Activated naive CD4-positive, alpha-beta T cell treated with Interleukin-2 at 50 U/mL for 16 hours (primary cell): ENCODE measurements around the gene CSF1.
A peak's percentile ranks its signal among the peaks of the same experiment; 100 is the strongest.

Source experiments
- DNase-seq: peaks from one replicate; pipeline ENCODE4 v3.0.0-alpha.2; 2020

Gene CSF1

DNA sequence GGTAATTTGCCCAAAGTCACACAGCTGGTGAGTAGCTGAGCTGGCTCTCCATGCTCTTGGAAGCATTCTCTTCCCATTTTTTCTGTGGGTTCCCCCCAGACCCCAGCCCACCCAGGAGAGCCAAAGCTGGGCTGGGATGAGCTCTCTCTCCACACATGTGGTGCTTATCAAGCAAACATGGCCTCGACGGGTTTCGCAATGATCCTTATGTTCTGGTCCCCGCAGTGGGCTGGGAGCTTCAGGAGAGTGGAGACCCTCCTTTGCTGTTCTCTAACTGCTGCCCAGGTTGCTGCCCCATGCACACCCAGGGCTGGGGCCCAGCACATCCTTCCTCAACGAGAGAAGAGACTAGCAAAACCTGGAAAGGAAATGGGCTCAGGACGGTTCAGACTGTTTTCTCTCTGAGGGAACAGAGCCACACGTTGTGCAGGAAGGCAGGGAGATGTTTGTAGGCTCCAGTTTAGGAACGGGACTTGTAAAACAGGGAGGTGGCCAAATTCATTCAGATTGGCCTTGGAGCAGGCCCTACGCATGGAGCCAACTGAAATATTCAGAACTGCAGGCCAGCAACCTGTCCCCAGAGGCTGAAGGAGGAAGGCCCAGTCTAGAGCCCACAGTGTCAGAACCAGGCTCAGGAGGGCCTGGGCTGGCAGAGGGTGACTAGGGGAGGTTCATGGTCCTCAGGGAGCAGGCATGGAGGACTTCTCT lies 27.2 kb upstream of the CSF1 start:
- no peak for DNase-seq

- DNase-seq, result no peak
These were observed 26.3 kb upstream of the CSF1 start for GRCh38 chr1:109884242-109884891.

DNA sequence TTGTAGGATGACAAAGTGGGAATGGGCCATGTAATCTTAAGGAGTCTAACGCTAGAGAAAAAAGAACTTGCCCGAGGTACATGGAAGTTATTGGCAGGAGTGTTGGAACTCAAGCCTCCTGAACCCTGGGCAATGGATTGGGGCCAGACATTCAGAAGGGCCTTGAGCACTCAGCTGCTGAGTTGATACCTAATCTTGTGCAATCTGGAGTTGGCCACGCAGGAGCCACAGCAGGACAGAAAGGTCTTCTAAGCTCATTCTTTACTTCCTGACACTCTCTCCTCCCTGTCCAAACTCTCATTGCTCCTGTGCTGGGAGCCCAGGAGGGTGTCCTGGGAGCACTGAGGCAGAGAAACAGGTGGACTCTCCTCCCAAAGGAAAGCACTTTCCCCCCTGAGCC lies 25.1 kb upstream of the CSF1 start:
- DNase-seq, result no peak

DNA sequence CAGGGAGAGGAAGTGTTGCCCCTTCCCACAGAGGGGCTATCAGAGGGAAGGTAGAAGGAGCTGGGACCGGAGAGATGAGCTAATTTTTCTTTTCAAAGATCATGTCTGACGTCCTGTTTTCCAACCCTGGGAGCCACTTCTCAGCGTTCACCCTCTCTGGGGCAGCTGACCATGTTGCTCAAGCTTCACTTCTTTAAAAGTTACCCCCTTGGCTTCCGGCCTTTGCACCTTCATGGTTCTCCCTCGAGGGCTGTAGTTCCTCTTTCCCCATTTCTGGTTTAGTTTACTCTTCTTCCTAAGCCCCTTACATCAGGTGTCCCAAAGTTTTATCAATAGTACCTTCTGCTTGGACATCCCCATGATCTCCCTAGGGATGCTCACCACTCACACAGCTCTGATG lies 23.8 kb upstream of the CSF1 start:
- DNase-seq, result no peak

GRCh38 chr1:109887271-109887670 lies 23.4 kb upstream of the CSF1 start:
- no peak for DNase-seq

GRCh38 chr1:109887884-109888283 lies 22.8 kb upstream of the CSF1 start:
- DNase-seq, result no peak

DNA sequence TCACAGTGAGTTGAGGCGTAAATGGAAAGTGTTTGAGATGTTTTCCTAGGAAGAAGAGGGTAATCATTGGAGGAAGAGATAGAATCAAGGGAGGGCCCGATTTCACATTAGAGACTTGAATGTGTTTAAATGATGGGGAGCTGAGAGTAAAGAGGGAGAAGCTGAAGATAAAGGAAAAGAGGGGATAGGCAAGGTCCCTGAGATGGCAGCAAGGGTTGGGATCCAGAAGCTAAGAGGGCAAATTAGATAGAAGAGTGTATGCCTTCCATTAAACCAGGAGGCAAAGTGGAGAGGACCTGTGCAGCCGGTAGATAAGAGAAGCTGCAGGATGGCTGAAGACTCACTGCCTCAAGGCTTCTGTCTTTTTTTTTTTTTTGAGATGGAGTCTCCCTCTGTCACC lies 21.6 kb upstream of the CSF1 start:
- DNase-seq, result no peak

GRCh38 chr1:109890115-109890953 lies 20.3 kb upstream of the CSF1 start:
- peak; percentile 78 for DNase-seq

DNA sequence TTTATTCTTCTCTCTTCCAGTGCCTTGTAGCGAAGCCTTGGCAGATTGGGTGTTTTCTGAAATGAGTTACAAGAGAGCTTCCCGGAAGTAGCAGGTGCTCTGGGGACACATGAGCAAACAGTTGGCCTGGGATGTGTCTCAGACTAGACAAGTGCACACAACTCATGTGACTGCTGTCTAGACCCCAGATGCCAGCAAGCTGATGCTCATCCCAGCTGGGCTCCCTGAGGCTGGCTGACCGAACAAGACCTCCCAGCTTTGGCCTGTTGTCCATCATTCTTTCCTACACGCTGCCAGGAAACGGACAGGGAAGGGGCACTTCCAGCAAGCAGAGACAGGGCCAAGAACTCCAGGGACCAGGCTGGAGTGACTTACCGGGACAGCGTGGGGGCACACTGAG lies 18.7 kb upstream of the CSF1 start:
- DNase-seq, result no peak

DNA sequence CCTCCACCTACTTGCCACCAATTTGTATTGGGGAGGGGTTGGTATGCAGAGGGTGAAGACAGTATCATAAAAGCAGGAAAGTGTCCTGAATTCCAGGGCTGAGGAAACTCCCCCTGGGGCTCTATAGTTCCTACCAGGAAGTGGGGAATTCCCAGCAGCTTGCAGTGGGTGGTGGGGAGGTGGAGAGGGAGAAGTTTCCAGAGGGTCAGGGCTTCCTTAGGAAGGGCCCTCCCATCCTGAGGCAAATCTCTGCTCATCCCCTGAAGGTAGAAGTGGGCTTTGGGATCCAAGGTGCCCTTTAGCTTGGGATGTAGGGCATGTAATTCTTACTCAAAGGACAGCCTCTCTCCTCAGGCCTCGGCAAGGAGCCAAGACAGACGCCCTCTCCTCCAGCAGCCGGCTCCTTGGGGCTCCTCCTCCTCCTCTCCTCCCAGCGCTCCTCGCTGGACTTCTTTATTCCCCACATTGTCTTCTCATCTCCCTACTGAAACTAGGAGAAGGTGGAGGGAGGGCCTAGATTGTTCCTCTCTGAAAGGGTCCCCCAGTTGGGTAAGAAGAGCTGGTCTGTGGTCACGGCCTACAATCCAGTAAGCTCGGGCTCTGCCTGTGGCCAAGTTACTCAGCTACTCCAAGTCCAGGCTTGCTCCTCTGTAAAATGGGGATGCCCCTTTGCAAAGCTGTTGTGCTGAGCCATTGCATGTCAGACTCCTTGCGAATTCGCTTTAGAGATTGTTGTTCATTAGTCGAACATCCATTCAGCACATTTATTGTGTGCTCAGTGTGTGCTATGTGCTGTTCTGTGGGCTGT lies 17.9 kb upstream of the CSF1 start:
- no peak for DNase-seq

DNA sequence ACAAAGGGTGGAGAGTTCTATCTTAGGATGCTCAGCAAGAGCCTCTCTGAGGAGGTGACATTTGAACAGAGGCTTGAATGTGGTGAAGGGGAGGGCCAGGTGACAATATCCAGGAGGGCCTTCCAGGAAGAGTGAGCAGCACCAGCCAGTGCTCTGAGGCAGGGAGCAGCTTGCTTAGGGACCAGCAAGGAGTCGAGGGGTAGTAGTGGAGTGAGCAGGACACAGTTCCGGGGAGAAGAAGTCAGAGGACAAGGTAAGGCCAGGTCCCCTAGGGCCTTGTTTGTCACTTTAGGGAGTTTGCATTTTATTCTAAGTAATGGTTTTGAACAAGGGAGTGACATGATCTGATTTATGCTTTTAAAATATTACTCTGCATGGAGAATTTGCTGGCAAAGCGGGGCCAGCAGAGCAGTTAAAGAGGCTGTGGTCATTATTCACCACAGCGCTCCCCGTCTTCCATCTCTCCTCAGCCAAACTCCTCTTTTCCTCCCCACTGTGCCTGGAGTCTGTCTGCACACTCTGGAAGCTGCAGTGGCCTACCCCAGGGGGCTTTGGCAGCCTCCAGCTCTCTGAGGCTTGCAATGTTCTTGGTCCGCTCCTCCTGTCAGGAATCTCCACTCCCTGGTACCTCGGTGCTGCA lies 17.0 kb upstream of the CSF1 start:
- no peak for DNase-seq

DNA sequence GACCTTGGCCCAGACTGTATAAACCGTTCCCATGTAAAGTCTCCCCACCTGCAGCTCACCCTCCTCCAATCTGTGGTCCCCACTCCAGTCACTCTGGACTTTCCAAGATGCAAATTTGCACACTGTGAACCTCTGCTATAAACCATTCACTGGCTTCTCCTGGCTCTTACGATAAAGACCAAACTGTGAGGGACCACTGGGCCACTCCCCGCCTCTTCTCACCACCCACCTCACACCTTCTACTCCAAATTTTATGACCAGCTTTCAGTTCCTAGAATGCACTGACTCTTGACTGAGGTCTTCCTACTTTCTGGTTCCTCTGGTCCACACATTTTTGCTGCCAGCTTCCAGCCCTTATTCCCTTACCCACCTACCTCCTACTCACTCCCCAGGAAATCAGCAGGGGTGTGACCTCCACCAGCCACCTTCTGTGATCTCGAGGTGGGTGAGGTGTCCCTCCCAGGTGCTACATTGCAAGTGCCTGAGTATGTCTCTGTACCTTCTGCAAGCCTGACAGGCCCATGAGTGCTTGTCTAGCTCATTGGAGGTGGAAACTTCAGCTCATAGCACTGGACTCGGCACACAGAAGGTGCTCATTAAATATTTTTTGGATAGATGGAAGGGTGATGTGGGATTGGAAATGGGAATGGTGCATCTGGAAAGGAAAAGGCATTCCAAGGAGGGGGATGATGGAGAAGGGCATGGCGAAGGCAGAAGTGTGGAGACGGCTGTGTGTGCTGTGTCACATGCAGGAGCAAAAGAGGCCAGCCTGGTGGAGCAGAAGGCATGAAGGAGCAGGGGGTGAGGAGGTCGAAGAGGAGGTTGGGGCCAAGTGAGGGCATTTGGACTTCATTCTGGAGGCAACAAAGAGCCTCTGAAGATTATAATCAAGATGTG lies 15.6 kb upstream of the CSF1 start:
- DNase-seq, result no peak

- DNase-seq, result no peak
These were observed 14.7 kb upstream of the CSF1 start for GRCh38 chr1:109895720-109896504.

DNA sequence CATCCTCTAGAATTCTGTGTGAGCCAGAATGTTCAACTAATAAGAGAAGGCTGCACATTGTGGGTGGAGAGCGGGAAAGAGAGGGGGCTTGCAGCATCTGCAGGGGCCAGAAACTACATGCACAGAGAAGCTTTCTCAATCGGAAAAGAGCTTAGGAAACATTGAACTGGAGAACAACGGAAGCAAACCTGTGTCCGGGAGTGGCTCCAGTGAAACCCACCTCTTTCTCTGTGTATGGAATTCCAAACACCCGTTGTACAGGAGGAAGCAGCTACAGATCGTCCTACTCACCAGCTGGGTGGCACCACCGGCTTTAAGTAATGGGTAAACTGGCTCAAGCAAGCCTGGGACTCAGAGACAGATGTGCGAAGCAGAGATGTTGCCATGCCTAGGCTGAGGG lies 14.0 kb upstream of the CSF1 start:
- DNase-seq, result no peak

GRCh38 chr1:109897259-109897955 lies 13.2 kb upstream of the CSF1 start:
- DNase-seq, result no peak

- DNase-seq, result no peak
These were observed 11.8 kb upstream of the CSF1 start for GRCh38 chr1:109898842-109899241.

GRCh38 chr1:109901141-109901523 lies 9.5 kb upstream of the CSF1 start:
- no peak for DNase-seq

- no peak for DNase-seq
These were observed 9.0 kb upstream of the CSF1 start for GRCh38 chr1:109901524-109902145.

- no peak for DNase-seq
These were observed 8.3 kb upstream of the CSF1 start for GRCh38 chr1:109902204-109902985.
